Brain microvascular endothelial cell (primary cell): Measurements from ENCODE around the gene TIGD1.
"Not testable (repeated sequence)": the region's sequence is repeated elsewhere in the genome, so short reads cannot be mapped to it uniquely, and the experiment has no call there.

Source experiments
- DNase-seq: peaks from one replicate; pipeline ENCODE4 v3.0.0-alpha.2; 2020
- H3K27ac ChIP-seq: fragments of 250-450 bp; sonication (Bioruptor Pico); 2 replicates; pipeline ENCODE4 v1.5.1; 2020; ENCODE audit warnings: mild to moderate bottlenecking, moderate library complexity
- H3K27me3 ChIP-seq: fragments of 250-450 bp; sonication (Bioruptor Pico); replicated peaks from 2 replicates; pipeline ENCODE4 v1.5.1; 2020; ENCODE audit warnings: mild to moderate bottlenecking
- H3K36me3 ChIP-seq: fragments of 250-450 bp; sonication (Bioruptor Pico); replicated peaks from 2 replicates; pipeline ENCODE4 v1.5.1; 2020; ENCODE audit warnings: mild to moderate bottlenecking
- H3K4me3 ChIP-seq: 2 replicates; pipeline ENCODE4 v1.5.1; 2011; ENCODE audit warnings: low read depth, mild to moderate bottlenecking, control low read depth, low read length, moderate library complexity
- in situ Hi-C: cut with HindIII; loops from 2 replicates; pipeline ENCODE4 v1.10.0; 2017; ENCODE audit warnings: low sequenced_read_pairs, low pct_ligation_motif_present
- TF ChIP-seq, protein P1 (sequence below): IDR thresholded peaks from 2 replicates; pipeline ENCODE4 v1.5.1; 2011; ENCODE audit warnings: low read depth, mild to moderate bottlenecking, moderate library complexity, low read length, control low read depth, inconsistent platforms; ENCODE audit errors: missing control alignments

TIGD1 gene

DNA sequence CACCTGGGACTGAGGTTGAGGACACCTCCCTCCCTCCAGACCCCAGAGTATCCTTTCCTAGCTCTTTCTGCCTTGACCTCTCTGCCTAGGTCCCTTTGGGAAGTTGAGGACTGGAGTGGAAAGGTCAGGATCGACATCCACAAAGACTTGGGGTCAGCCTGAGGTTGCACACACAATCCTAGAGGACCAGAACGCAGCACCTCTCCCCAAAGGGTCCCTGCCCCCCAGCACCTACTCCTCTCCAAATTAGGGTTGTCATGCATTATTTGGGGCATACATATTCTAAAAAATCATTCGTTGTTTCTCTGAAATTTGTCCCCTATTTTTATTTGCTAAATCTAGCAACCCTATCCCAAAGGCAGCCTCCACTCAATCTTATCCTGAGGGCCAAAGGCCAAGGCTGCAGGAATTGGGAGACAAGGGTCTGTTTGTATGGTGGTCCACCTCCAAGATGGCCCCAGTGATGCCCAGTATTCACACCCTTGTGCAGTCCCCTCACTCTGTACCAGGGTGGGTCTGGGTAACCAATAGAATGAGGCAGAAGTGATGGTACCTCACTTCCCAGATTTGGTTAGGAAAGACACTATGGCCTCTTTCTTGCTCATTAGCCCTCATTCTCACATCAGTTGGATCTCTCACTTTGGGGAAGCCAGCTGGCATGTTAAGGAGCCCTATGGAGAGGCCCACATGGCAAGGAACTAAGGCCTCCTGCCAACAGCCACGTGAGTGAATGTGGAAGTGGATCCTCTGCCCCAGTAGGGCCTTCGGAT, 14.4 kb downstream of the TIGD1 start:
- no peak for DNase-seq
- H3K27ac ChIP-seq = no peak overlapping the region
- no peaks in the 10 kb centered on the region for H3K27me3 ChIP-seq
- no peaks in the 10 kb centered on the region for H3K36me3 ChIP-seq
- H3K4me3 ChIP-seq = no peak overlapping the region
- in situ Hi-C loops = no loop called here
- TF ChIP-seq, protein P1, sequence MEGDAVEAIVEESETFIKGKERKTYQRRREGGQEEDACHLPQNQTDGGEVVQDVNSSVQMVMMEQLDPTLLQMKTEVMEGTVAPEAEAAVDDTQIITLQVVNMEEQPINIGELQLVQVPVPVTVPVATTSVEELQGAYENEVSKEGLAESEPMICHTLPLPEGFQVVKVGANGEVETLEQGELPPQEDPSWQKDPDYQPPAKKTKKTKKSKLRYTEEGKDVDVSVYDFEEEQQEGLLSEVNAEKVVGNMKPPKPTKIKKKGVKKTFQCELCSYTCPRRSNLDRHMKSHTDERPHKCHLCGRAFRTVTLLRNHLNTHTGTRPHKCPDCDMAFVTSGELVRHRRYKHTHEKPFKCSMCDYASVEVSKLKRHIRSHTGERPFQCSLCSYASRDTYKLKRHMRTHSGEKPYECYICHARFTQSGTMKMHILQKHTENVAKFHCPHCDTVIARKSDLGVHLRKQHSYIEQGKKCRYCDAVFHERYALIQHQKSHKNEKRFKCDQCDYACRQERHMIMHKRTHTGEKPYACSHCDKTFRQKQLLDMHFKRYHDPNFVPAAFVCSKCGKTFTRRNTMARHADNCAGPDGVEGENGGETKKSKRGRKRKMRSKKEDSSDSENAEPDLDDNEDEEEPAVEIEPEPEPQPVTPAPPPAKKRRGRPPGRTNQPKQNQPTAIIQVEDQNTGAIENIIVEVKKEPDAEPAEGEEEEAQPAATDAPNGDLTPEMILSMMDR = no peak

DNA sequence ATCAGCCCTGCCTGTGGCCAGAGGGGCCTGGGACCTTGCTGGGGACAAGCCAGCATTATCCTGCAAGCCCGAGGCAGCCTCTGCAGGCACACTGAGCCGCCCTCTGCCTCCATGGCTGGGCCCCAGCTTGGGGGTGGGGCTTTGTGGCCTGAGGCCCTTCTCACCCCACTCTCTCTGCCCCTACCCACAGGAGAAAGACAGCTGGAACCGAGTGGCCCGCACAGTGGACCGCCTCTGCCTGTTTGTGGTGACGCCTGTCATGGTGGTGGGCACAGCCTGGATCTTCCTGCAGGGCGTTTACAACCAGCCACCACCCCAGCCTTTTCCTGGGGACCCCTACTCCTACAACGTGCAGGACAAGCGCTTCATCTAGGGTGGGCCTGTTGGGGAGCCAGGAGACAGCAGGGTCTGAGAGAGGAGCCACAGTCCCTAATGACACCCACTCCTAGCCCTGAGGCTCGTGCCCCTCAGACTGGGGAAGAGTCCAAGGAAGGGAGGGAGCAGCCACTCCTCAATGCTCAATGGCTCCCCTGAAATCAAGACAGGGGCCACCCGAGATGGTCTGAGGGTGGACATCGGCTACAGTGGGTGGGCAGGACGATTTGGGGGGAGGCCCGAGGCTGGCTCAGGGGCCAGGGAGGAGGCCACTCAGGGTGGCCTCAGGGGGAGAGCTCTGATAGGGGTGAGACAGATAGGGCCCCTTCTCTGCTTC, 15.3 kb downstream of the TIGD1 start:
- DNase-seq = no peak
- H3K27me3 ChIP-seq = no peaks in the 10 kb centered on the region
- no peak overlapping the region for H3K4me3 ChIP-seq
- H3K36me3 ChIP-seq = no peaks in the 10 kb centered on the region
- in situ Hi-C loops = no loop called here
- TF ChIP-seq, protein P1 = no peak
- H3K27ac ChIP-seq = no peak overlapping the region

DNA sequence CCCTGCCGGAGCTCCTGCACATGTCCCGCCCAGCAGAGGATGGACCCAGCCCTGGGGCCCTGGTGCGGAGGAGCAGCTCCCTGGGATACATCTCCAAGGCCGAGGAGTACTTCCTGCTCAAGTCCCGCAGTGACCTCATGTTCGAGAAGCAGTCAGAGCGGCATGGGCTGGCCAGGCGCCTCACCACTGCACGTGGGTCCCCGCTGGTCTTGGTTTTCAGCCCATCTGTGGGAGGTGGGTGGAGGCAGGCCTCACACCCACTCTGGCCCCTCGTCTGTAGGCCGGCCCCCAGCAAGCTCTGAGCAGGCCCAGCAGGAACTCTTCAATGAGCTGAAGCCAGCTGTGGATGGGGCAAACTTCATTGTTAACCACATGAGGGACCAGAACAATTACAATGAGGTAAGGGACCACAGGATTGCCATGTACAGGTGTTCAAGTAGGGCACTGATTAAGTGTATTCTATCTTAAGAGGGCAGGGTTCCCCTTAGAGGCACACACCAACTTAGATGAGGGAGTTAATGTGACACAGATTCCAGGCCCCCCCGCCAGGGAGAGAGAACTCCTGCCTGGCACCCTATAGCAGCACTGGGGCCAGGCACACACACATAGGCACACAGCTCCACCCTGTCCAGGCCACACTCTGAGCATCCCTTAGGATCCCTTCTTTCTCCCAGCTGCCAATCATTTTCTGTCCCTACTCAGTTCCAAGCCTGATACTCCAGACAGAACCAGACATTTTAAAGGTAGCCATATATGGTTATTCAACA, 16.2 kb downstream of the TIGD1 start:
- no peak overlapping the region for H3K4me3 ChIP-seq
- no peak overlapping the region for H3K27ac ChIP-seq
- TF ChIP-seq, protein P1 = no peak
- in situ Hi-C loops = no loop called here
- H3K27me3 ChIP-seq = no peaks in the 10 kb centered on the region
- H3K36me3 ChIP-seq = no peaks in the 10 kb centered on the region
- DNase-seq = peak; percentile 27

DNA sequence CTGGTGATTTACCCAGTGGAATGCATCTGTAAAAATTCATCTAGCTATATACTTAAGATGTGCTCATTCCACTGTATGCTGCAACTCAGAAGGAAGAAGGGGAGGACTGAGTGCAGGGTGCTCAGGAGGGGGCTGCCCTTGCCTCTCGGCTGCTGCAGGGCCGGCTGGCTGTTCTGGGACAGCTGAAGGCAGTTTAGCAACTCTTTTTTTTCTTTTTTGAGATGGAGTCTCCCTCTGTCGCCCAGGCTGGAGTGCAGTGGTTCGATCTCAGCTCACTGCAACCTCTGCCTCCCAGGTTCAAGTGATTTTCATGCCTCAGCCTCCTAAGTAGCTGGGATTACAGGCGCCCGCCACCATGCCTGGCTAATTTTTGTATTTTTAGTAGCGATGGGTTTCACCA, 17.5 kb downstream of the TIGD1 start:
- in situ Hi-C loops, H3K27ac ChIP-seq, H3K27me3 ChIP-seq: not testable (repeated sequence)

DNA sequence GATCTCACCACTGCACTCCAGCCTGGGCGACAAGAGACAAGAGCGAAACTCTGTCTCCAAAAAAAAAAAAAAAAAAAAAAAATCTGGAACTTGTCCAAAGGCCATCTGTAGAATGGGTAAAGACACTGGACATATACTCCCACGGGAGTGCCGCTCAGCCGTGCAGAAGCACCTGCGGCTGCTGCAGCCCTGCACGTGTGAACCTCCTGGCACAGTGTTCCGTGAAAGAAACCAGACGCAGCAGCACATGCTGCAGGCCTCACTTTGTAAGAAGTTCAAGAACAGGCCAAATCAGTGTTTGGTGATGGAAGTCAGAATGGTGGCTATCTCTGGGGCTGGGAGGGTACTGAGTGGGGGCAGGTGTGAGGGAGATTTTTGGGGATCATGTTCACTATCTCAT, 17.9 kb downstream of the TIGD1 start:
- H3K27me3 ChIP-seq = peaks cover 2% of the 10 kb centered on the region
- no peaks in the 10 kb centered on the region for H3K36me3 ChIP-seq
- DNase-seq = no peak
- in situ Hi-C loops = no loop called here
- H3K27ac ChIP-seq = no peak overlapping the region
- TF ChIP-seq, protein P1 = no peak
- H3K4me3 ChIP-seq = no peak overlapping the region

More for the DNA sequence above, 17.5 kb downstream of the TIGD1 start:
- H3K4me3 ChIP-seq, H3K36me3 ChIP-seq, DNase-seq: not testable (repeated sequence)

DNA sequence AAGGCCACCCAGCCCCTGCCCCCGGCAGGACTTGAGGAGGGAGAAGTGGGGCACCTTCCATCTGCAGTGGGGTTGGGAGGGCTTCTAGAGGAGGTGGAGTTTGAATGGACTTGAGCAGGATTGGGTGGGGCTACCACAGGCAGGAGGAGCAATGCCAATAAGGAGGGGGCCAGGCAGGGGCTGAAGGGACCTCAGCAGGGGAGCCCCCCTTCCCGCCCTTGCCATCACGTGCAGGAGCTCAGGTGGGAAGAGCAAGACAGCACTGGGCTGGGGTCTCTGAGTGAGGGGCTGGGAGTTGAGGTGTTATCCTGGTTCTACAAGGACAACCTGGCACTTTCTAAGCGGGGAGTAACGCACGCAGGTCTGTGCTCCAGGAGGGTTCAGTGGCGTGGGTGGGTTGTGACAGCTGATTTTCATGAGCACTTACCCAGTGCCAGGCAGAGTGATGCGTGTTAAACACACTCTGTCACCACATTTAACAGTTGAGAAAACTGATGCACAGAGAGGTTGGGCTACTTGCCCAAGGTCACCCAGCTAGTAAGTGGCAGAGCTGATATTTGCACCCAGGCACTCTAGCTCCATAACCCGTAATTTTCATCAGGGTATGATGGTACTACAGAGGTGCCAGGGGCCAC, 19.6 kb downstream of the TIGD1 start:
- H3K36me3 ChIP-seq = no peaks in the 10 kb centered on the region
- no peak overlapping the region for H3K4me3 ChIP-seq
- no peak overlapping the region for H3K27ac ChIP-seq
- TF ChIP-seq, protein P1 = no peak
- H3K27me3 ChIP-seq = peaks cover 5% of the 10 kb centered on the region
- in situ Hi-C loops = no loop called here
- no peak for DNase-seq
